Kidney capillary endothelial cell (primary cell): ENCODE measurements around the gene HPDL.

Experiments
- DNase-seq: peaks from one replicate; pipeline ENCODE4 v3.0.0-alpha.2; 2018; ENCODE audit warnings: low spot score

HPDL gene

DNA sequence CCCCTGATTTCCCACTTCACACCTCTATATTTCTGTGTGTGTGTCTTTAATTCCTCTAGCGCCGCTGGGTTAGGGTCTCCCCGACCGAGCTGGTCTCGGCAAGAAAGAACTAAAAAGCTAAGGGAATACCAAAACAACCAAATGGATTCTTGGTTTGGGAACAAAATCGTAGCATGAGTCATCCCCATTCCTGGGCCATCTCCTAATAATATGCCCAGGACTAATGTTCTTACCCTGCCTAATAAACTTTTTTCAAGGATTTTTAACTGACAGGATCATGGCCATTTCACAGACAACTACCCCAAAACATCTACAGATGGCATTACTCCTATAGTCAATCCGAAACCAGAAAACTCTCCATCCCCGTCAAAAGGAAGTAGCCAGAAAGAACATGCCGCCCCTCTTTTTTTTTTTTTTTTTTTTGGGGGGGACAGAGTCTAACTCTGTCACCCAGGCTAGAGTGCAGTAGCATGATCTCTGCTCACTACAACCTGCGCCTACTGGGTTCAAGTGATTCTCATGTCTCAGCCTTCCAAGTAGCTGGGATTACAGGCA lies 4.1 kb upstream of the HPDL start:
- no peak for DNase-seq

DNA sequence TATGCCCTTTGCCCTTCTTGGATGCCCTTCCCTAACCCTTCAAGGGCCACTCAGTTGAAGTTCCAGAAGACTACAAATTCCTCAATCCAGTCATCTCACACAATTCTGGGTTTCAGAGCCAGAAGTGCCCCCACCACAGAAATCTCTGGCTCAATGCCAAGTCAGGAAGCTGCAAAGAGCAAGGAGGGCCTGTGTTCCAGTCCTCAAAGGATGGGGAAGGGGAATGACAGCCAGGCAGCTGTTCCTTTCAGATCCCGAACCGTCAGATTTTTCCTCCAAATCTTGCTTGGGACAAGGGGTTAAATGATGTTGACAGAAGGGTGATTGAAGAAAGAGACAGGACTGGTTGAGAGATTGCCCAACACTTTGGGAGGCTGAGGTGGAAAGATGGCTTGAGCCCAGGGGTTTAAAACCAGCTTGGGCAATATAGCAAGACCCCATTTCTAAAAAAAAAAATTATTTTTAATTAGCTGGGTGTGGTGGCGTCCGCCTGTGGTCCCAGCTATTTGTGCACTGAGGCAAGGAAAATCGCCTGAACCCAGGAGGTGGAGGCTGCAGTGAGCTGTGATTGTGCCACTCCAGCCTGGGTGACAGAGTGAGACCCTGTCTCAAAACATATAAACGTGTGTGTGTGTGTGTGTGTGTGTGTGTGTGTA lies 716 bp upstream of the HPDL start:
- no peak for DNase-seq

GRCh38 chr1:45327644-45328515 lies 1.2 kb downstream of the HPDL start:
- DNase-seq: no peak

DNA sequence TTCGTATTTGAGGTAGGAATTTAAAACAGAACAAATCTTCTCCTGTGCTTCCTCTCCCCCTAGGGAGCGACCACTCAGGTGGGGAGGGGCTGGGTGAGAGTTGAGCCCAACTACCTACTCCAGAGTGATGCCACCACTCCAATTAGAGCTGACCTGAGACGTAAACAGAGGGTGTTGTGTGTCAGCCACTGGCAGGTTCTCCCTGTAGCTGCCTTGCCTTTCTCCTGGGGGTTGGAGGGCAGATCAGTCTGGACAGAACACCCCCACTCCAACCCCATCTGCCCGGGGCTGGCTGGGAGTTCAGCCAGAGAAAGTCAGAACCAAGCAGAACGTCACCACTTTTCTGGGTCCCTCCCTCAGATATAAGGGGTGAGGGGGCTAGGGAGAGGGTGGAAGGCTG lies 2.0 kb downstream of the HPDL start:
- DNase-seq: no peak

GRCh38 chr1:45329445-45329844 lies 2.8 kb downstream of the HPDL start:
- no peak for DNase-seq

GRCh38 chr1:45331436-45332345 lies 5.0 kb downstream of the HPDL start:
- DNase-seq: no peak

DNA sequence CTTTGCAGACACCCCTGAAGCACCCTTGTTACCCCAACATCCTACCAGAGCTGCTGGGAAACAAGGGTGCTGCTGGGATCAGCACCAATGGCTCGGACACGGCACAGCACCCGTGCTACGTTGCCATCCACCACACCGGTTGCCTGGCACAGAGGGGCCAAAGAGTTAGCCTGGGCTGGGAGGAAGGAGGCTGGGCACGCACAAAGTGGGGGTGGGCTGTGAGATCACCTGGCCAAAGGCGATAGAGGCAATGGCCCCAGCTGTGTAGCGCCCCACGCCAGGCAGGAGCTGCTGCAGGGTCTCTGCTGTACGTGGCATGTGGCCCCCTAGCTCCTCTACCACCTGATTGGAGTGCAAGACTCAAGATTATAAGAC lies 5.6 kb downstream of the HPDL start:
- no peak for DNase-seq

DNA sequence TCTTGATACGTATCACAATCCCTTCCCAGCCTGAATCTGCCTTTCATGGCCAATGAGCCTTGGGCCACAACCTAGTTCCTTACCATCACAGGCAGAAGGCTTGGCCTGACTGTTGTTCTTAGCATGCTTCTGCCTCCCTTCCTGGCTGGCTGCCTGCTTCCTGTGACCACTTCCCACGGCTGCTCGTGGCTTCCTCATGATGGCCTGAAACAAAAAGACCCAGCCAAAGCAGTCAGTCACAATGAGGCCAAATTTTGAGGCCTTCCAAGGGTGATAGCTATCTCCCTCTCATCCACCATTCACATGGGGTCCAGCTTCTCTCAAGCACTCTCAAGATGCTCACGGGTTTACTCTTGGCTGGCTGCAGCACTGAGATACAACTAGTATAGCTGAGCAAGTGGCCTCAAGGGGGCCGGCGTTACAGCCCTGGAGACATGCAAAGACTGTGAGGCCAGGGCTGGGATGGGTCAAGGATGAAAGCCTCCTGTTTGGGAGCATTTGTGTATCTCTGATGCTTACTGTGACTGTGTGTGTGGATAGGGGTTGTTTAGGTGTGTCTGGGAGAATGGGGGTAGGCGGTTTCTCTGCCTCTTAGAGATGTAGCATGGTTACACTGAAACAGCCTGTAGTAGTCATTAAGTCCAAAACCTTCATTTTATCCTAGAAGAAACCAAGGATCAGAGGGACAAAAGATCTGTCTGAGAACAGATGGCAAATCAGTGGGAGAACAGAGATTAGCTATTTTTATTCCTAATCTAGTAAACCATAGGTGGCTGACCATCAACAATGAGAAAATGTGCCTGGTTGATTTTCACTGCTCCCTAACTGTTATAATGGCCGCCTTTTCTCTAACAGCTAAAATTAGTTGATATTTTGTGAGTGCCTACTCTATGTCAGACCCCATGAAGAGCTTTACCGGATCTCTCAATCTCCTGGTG lies 7.9 kb downstream of the HPDL start:
- DNase-seq: no peak

DNA sequence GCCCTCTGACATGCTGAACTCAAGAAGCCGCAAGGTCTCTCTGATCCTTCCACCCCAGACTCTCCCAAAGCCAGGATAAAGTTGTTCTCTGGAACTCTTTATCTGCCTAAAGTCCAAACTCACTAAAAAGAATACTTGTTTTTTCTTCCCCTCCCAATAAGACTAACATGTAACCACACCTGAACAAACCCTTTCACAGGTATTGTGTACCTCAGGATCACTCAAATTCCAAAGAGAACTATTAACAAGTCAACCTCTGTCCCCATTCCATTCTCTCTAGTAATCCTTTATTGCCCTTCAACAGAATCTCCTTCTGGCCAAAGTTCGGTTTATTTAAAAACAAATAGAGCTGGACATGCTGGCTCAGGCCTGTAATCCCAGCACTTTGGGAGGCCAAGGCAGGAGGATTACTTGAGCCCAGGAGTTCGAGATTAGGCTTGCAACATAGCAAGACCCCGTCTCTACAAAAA lies 9.2 kb downstream of the HPDL start:
- no peak for DNase-seq

GRCh38 chr1:45337630-45338325 lies 11.1 kb downstream of the HPDL start:
- no peak for DNase-seq

DNA sequence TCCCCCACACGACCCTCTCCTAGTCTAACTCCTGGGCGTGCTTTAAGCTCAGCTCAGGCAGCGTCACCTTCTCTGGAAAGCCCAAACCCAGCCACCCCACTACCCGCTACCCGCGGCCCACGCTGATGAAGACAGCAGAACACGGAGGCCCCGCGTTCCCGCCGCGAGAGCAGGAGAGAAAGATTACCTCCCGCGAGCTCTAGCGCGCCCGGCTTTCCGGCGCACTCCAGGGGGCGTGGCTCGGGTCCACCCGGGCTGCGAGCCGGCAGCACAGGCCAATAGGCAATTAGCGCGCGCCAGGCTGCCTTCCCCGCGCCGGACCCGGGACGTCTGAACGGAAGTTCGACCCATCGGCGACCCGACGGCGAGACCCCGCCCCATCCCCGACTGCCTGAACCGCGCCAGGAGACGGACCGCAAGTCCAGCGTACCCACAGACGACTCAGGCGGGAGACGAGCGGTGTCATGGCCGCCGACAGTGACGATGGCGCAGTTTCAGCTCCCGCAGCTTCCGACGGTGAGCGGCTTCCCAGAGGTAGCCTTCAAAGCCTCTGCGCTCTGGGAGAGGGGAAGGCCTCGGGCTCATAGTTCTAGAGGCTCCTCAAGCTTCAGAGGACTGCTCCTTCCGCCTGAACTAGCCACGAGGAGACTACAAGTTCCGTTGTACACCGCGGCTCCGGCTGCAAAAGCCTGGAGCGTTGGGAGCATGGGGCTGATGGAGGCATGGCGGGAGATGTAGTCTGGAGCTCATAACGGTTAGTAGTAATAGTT lies 13.3 kb downstream of the HPDL start, which contains the start of the genes MUTYH and TOE1:
TSS of gene MUTYH (minus strand) at position 652 of the 770 bp plus-strand sequence. CDS start 5,935 bp downstream, outside the sequence.
TSS of gene TOE1 (plus strand) at position 382 of the 770 bp plus-strand sequence. CDS start at position 465, 83 bp downstream.
- peak; percentile 85 for DNase-seq

- DNase-seq: no peak
Measured at GRCh38 chr1:45340816-45341466, 14.2 kb downstream of the HPDL start.

- DNase-seq: no peak
Measured at GRCh38 chr1:45344499-45344898, 17.8 kb downstream of the HPDL start.

- DNase-seq: no peak
Measured at GRCh38 chr1:45345014-45345413, 18.3 kb downstream of the HPDL start.

DNA sequence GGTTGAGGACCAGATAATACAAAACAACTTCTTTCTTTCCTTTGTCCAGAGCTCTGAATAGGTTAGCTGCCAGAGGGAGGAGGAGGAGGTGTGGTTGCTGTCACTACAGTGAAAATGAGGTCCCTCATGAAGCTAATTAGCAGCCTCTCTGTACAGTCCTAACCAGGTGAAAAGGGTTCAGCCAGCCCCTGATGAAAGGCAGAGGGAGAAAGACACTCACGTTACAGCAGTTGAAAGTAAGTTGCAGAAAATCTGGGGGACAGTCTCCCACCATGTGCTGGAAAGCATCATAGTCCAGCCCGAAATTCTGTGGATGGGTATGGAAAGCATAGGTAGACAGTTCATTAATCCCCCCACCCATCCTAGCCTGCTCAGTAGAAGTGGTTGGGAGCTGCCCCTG lies 19.8 kb downstream of the HPDL start:
- no peak for DNase-seq

GRCh38 chr1:45348020-45348419 lies 21.3 kb downstream of the HPDL start:
- no peak for DNase-seq

DNA sequence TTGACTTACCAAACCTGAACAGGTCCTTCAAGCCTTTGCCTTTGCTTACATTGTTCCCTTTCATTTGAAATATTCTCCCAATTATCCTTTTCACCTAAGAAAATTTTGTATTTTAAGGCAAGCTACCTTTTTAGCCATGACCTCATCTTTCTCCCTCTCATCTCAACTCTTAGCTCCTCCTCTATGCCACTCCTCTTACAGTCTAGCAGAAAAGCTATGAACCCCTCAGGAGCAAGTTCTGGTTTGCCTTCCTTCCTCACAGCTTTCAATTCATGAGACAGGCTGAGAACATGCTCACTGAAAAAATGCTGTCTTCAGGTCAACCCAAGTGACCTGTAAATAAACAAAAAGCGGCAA lies 21.9 kb downstream of the HPDL start:
- DNase-seq: no peak

- no peak for DNase-seq
Measured at GRCh38 chr1:45348966-45349677, 22.4 kb downstream of the HPDL start.
